GM21786 (cell line): Measurements from ENCODE around the gene SEPHS1.
"Not testable (repeated sequence)": the region's sequence is repeated elsewhere in the genome, so short reads cannot be mapped to it uniquely, and the experiment has no call there.

ENCODE experiments used
- ATAC-seq: cut with Tn5 transposase; IDR thresholded peaks from one replicate; pipeline ENCODE4 v1.9.1; 2021; ENCODE audit not compliant: unreplicated experiment

The SEPHS1 gene, protein sequence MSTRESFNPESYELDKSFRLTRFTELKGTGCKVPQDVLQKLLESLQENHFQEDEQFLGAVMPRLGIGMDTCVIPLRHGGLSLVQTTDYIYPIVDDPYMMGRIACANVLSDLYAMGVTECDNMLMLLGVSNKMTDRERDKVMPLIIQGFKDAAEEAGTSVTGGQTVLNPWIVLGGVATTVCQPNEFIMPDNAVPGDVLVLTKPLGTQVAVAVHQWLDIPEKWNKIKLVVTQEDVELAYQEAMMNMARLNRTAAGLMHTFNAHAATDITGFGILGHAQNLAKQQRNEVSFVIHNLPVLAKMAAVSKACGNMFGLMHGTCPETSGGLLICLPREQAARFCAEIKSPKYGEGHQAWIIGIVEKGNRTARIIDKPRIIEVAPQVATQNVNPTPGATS

DNA sequence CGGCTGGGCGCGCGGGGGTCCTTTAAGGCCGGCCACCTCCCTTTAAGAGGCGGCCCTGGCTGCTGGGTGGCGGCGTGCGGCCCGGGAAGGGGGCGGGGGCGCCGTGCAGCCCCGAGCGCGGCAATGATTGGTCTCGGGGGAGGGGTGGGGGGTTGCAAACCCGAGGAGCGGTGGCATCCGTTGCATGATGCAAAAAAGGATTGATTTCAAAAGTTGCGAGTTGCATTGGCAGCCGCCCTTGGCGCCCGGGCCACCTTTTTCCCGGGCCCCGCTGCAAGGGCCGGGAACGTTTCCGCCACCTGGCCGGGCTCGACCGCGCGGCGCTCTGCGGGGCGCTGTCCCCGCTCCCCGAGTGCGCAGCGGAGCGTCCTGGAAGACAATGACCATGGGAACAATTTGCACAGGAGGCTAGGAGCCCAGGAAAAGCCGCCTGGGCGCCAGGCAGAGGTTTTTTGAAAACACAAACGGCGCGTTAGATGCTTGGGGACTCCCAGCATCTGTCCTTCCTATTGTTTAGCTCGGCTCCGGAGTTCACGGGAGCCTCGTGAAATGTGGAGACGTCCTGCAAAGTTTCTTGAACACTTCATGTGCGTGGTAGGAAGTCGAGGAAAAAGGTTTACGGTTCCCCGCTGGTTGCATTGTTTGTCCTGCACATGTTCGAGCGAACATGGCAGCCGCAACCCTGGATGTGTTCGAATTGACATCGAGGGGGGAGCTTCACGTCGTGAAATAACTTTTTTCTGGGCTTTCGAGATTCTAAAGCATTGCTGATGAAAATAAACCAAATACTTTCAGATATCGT lies at the start of gene SEPHS1:
SEPHS1 (minus strand) TSS at position 78 of the 802 bp plus-strand sequence. CDS start 3,343 bp downstream, outside the sequence.
- ATAC-seq, result peak; percentile 41

DNA sequence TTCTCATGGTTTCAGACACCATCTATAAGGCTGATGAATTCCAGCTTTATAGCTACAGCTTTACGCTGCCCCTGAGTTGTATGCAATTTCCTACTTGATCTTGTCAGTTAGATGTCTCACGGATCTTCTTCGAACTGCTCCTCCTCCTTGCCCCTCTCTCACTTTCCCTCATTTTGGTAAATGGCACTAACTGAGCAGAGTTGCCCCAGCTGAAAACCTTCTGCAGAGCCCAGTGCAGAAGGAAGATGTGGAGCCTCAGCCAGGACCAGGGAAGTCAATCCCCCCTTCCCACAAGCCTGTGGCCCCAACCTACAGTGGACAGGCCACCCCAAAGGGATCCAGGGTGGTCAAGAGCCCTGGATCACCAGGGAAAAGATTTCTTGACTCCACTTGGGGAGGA lies 49.0 kb upstream of the SEPHS1 start:
- no peak for ATAC-seq

DNA sequence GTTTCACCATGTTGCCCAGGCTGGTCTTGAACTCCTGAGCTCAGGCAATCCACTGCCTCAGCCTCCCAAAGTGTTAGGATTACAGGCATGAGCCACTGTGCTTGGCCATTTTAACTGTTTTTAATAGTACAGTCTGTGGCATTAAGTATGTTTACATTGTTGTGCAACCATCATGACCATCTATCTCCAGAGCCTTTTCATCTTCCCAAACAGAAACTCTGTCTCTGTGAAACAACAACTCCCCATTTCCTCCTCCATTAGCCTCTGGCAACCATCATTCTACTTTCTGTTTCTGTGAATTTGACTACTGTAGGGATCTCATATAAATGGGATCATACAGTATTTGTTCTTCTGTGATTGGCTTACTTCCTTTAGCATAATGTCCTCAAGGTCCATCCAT lies 48.3 kb upstream of the SEPHS1 start:
- no peak for ATAC-seq

DNA sequence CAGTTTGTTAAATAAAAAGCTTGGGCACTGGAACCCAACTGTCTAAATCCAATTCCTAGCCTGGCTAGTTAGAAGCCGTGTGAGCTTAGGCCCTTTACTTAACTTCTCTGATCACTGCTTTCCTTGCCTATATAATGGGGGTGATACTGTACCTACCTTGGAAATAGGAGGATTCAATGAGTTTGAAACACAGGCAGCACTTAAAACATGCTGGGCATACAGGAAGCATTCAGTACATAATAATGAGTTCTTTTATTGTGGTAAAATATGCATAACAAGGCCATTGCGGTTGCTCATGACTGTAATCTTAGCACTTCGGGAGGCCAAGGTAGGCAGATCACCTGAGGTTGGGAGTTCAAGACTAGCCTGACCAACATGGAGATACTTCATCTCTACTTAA lies 47.4 kb upstream of the SEPHS1 start:
- no peak for ATAC-seq

DNA sequence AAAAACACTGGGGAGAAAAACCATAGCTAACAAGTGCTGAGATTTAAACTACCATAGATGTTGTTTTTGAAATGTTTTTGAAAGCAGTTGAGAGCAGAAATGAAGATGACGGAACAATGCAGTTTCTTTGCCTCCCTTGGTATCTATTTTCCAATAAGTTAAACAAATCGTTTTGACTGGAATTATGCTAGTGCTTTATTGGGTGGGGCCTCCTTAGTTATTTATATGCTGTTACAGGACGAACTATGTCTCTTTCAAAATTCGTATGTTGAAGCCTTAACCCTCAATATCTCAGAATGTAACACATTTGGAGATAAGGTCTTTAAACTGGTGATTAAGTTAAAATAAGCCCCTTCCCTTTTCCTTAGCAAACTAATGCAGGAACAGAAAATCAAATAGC lies 45.5 kb upstream of the SEPHS1 start:
- no peak for ATAC-seq

DNA sequence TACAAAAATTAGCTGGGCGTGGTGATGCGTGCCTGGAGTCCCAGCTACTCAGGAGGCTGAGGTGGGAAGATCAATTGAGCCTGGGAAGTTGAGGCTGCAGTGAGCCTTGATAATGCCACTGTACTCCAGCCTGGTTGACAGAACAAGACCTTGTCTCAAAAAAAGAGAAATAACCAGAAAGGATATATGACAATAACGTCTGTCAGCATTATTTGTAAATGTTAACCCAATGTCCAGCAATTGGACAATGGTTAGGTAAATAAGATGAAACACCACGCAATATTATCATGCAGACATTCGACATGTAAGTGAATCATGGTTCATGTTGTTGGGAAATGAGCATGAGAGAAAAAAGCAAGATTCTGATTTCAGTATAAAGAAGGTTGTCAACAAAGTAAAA lies 44.6 kb upstream of the SEPHS1 start:
- ATAC-seq, result no peak

DNA sequence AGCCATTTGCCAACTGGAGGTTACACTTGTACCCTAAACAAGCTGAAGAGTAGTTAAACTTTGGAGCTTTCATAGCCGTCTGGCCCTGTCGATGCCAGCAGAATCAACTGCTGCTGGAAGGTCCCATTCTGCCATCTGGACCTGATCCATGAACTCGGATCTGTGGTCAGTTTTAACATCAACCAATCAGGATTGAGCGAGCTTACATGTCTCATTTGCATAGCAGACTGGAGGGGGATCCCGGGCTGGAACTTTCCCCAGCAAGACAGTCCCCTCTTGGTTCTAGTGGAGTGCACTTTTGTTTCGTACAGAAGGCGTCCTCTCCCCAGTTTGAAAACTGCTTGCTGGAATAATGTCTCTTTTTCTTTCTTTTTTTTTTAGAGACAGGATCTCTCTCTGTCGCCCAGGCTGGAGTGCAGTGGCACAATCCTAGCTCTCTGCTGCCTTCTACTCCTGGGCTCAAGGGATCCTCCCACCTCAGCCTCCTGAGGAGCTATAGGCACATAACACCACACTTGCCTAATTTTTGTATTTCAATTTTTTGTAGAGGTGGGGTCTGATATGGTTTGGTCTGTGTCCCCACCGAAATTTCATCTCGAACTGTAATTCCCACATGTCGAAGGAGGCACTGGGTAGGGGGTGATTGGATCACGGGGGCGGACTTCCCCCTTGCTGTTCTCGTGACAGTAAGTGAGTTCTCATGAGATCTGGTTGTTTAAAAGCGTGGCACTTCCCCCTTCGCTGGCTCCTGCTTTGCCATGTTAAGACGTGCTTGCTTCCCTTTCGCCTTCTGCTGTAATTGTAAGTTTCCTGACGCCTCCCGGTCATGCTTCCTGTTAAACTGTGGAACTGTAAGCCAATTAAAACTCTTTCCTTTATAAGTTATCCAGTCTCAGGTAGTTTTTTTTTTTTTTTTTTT lies 42.8 kb upstream of the SEPHS1 start:
- ATAC-seq, result no peak

DNA sequence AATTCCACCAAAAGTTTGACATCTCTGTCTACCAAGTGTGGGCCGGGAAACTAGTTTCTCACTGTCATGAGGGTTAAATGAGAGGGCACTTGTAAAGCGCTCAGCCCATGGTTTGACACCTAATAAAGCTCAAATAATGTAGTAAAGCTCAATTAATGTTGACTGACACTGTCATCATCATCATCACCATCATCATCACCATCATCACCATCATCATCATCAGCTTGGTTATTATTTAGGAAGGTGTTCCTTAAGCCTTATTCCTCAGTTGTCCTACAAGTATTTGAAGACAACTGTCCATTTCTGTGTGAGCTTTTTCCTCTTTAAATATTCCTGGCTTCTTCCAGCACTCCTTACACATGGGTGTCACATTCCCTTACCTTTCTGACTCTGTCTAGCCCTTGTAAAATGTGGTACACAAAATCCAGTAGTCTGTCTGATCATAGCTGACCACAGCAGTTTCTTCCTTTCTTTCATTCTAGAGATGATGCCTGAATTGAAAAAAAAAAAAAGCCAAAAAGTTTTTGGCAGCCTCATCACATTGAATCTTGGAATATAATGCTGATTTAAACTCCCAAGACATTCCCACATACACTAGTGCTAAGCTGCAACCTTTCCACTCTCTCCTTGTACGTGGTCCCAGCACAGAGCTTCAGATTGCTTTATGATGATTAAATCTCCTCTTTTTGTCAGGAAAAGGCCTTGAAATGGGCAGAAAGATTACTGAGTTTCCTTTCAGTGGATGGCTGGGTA lies 40.6 kb upstream of the SEPHS1 start:
- ATAC-seq, result no peak

DNA sequence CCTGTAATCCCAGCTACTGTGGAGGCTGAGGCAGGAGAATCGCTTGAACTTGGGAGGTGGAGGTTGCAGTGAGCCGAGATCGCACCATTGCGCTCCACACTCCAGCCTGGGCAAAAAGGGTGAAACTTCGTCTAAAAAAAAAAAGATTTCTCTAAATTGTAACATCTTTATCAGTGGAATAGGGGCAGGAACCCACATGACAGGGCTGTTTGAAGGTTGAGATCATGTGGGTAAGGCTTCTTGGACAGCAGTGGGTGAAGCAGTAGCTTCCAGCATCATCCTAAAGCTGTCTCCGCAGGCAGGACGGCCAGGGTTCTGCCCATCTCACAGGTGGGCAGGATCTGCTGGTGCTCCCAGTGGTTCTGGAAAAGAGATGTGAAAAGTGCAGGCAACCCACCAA lies 37.9 kb upstream of the SEPHS1 start:
- ATAC-seq, result no peak

DNA sequence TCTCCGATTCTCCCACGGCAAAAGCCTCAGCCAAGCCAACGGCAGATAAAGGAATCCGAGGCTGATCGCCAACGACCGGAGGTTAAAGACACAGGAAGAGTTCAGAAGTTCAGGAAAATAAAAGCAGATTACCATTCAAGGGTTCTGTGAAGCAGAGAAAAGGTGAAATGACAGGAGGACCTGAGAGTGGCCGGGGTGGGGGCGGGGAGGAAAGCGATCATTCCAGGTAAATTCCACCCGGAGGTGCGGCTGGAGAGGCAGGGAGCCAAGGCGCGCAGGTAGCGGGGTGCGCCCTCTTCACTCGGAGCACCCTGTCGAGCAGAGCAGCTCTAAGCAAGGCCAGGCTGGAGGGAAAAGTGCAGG lies 35.3 kb upstream of the SEPHS1 start:
- ATAC-seq, result no peak

DNA sequence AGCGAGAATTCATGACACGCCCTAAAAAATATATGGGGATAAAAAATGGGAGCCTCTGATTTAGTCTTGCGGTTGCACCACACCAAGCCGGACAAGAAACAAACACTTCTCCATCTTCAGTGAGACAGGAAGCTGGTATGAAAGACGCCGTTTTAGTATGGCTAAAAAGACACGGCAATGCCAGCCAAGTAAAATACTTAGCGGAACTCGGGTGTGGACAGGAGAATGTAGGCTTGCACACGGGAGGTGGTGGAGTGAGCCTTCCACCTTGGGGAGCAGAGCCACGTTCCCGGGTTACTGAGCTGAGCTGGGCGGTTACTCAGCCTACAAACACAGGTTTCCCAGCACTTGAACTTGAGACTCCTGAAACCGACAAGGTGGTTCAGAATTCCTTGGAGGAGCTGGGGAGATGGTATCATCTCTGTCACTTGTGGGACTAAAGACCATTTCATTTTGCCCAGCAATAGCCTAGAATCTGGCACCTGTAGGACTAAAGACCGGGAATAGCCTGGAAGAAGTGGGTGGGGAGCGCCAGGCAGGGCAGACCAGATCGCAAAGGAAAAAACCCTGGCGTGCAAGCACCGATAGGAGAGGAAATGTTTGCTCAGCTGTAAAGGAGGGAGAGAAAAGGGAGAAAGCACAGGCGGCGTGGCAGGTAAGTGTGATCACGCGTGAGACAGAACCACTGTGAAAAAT lies 34.8 kb upstream of the SEPHS1 start:
- no peak for ATAC-seq

DNA sequence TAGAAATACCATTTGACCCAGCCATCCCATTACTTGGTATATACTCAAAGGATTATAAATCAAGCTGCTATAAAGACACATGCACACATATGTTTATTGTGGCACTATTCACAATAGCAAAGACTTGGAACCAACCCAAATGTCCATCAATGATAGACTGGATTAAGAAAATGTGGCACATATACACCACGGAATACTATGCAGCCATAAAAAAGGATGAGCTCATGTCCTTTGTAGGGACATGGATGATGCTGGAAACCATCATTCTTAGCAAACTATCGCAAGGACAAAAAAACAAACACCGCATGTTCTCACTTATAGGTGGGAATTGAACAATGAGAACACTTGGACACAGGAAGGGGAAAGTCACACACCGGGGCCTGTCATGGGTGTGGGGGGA lies 31.0 kb upstream of the SEPHS1 start:
- not testable (repeated sequence) for ATAC-seq

DNA sequence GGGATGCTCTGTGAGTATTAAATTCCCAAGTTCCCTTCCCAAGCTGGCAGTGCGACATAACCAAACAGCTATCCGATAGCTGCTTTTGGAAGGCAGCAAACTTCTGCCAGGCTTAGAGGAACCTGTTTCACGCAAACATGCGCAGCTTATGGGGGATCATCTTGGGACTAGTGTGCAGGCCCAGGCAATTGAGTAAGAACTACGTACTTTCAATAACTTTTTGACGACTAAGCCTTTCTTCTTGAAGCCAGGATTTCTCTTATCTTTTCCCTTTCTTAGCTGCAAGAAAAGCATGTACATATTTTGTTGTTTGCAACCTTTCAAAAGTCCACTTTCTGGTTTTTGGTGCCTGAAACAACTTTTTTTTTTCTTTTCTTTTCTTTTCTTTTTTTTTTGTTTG lies 28.7 kb upstream of the SEPHS1 start:
- no peak for ATAC-seq

DNA sequence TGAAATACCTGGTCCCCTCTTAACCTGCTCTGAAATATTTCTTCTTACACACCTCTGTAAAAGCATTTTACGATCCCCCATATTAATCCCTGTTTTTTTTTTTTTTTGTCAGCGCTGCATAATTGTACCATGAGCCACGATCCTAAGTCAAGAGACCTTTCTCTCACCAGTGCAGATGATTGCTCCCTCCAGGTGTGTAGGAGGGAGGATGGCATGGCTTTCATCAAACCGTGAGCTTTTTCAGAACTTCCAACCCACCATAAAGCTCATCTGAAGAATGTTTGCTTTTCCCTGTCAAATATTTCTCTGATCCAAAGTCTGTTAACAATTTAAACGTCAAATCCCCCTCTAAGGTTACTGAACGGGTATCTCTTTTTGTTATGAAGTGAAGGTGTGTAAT lies 28.2 kb upstream of the SEPHS1 start:
- no peak for ATAC-seq

DNA sequence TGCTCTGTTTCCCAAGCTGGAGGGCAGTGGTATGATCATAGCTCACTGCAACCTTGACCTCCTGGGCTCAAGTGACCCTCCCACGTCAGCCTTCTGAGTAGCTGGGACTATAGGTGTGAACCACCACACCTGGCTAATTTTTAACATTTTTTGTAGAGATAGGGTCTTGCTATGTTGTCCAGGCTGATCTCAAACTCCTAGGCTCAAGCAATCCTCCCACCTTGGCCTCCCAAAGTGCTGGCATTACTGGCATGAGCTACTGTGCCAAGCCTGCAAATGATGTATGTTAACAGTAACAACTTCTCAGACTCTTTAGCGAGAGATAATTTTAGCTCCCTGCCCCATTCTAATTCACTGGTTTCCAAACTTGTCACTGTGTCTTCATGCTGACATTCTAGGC lies 27.7 kb upstream of the SEPHS1 start:
- ATAC-seq, result no peak

DNA sequence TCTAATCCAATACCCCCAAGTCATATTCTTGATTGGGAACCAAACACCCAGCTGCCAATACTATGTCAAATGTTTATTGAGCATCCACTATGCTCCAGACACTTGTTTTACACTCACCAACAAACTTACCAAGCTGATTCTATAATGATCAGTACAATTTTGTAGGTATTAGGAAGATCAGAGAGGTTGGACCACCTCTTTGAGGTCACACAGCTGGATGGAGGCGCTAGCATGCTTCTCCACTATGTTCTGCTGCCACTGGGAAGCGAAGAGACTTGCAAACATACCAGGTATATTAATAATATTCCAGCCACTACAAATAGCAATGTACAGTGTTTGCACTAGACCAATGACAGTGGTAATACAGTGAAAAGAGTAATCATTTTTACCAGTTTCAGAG lies 25.6 kb upstream of the SEPHS1 start:
- ATAC-seq, result no peak

DNA sequence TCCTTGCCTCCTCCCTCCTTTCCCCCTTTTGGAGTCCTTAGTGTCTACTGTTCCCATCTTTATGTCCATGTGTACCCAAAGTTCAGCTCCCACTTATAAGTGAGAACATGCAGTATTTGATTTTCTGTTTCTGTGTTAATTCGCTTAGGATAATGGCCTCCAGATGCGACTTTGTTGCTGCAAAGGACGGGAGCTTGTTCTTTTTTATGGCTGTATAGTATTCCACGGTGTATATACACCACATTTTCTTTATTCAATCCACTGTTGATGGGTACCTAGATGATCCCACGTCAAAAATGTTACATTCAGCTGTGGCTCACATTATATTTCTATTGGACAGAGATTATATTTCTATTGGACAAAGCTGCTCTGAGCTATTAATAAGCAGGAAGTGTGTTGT lies 24.4 kb upstream of the SEPHS1 start:
- no peak for ATAC-seq

DNA sequence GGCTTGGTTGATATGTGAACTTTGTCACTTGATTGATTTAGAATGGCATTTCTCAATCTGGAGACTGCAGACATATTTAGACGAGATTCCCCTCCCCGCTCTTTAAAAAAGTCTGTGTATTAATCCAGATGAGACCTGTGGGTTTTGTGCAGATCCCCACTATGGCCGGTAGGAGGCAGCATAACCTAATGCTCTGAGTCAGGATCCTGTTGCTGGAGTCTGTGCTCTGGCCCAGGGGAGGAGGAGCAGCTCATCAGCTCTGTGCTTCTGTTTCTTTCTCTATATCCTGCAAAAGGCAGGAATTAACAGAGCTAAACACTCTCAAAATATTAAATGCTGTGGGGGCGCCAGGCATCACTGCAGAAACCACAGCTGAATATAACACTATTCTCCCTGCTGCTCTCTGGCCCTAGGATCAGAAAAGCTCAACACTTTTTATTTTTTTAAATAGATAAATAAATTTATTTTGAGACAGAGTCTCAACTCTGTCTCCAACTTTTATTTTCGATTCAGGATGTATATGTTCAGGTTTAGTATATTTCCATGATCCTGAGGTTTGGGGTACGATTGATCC lies 23.9 kb upstream of the SEPHS1 start:
- ATAC-seq, result peak; percentile 56

DNA sequence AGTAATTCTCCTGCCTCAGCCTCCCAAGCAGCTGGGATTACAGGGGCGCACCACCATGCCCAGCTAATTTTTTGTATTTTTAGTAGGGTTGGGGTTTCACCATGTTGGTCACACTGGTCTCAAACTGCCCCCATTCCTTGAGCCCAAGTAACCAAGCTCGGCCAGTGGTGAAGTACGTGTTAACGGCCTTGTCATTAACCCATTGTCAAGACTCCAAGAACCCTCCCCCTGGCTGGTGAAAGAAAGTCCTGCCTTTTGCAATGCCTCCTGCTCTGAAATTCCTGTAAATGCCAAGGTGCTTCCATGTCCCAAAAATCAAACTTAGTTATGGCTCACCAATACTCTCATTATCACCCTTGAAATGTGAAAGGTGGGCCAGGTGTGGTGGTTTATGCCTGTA lies 18.8 kb upstream of the SEPHS1 start:
- ATAC-seq, result no peak

DNA sequence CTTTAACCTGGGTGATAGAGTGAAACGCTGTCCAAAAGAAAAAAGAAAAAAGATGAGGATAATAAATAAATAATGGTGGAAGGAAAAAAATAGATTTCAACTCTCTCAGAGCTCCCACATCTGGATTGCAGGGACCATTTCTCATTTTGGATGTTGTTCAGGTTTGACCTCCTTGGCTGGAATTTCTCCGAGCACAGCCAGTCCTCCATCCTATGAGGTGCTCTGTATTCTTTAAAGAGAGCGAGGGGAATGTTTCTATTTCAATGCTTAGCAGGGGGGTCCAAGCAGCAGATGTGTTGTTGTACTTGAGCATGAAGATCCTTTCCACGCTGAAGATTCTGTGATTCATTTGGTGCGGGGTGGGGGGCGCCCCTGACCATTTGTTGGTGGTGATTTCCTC lies 17.7 kb upstream of the SEPHS1 start:
- no peak for ATAC-seq
